ENCODE results near the gene CASKIN1. TPM values are rescaled to one million over a fixed set of nuclear protein-coding genes. Genes with fewer than 3 reads are reported as not detected.

CASKIN1 gene, protein sequence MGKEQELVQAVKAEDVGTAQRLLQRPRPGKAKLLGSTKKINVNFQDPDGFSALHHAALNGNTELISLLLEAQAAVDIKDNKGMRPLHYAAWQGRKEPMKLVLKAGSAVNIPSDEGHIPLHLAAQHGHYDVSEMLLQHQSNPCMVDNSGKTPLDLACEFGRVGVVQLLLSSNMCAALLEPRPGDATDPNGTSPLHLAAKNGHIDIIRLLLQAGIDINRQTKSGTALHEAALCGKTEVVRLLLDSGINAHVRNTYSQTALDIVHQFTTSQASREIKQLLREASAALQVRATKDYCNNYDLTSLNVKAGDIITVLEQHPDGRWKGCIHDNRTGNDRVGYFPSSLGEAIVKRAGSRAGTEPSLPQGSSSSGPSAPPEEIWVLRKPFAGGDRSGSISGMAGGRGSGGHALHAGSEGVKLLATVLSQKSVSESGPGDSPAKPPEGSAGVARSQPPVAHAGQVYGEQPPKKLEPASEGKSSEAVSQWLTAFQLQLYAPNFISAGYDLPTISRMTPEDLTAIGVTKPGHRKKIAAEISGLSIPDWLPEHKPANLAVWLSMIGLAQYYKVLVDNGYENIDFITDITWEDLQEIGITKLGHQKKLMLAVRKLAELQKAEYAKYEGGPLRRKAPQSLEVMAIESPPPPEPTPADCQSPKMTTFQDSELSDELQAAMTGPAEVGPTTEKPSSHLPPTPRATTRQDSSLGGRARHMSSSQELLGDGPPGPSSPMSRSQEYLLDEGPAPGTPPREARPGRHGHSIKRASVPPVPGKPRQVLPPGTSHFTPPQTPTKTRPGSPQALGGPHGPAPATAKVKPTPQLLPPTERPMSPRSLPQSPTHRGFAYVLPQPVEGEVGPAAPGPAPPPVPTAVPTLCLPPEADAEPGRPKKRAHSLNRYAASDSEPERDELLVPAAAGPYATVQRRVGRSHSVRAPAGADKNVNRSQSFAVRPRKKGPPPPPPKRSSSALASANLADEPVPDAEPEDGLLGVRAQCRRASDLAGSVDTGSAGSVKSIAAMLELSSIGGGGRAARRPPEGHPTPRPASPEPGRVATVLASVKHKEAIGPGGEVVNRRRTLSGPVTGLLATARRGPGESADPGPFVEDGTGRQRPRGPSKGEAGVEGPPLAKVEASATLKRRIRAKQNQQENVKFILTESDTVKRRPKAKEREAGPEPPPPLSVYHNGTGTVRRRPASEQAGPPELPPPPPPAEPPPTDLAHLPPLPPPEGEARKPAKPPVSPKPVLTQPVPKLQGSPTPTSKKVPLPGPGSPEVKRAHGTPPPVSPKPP (N-terminal part only)
- 0.01 to 0.45 TPM (median 0.04 TPM) in 3 replicates for polyA plus RNA-seq
- polyA plus RNA-seq (2011; ENCODE audit: low read depth), result 0.07 TPM
- polyA plus RNA-seq (2011; cell fraction: cytosol; rRNA removed), result 0.01 and 0.12 TPM in 2 replicates
- polyA plus RNA-seq (2011; cell fraction: nucleus; rRNA removed), result 0.08 and 0.27 TPM in 2 replicates
- 0.02 and 0.78 TPM in 2 replicates for polyA plus RNA-seq (2012; ENCODE audit: low replicate concordance)
- polyA minus RNA-seq, result 0.03 to 0.07 TPM in 2 of 3 replicates, not detected in the other
- not detected for polyA minus RNA-seq (2011; cell fraction: cytosol; rRNA and poly(A)+ RNA removed)
- polyA minus RNA-seq (2011; cell fraction: nucleus; rRNA and poly(A)+ RNA removed), result 0.11 TPM in 1 of 2 replicates, not detected in the other

DNA sequence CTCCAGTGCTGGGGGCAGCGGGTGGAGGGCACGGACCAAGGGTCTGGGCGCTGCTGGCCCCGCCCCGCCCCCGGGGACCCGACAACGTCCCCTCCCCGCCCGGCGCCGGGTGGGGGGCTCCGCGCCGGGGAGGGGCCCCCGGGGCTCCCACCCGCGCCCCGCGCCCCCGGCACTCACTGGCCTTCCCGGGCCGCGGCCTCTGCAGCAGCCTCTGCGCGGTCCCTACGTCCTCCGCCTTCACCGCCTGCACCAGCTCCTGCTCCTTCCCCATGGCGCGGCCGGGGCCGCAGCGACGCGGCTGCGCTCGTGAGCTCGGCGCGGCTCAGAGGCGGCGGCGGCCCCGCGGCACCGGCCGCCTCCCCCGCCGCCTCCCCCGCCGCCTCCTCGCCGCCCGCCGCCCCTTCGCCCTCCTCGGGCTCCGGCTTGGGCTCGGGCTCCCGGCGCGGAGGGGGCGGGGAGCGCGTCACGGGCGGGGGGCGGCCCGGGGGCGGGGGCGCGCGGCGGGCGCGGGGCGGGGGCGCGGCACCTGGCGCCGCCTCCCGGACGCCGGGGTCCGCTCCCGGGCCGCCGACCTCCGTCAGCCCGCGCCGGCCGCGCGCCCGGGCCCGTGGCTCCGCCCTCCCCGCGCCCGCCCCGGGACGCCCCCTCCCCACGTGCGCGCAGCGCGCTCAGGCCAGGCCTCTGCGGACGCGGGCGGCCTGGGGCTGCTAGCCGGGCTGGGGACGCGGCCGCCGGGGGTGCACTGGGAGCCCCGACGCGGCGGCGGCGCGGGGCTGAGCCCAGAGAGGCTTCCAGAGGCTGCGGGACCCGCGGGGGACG is at the start of gene CASKIN1:
CASKIN1 (minus strand) TSS at position 444 of the 819 bp plus-strand sequence; CDS start at position 271, 173 bp downstream.
- TF ChIP-seq, protein P1, sequence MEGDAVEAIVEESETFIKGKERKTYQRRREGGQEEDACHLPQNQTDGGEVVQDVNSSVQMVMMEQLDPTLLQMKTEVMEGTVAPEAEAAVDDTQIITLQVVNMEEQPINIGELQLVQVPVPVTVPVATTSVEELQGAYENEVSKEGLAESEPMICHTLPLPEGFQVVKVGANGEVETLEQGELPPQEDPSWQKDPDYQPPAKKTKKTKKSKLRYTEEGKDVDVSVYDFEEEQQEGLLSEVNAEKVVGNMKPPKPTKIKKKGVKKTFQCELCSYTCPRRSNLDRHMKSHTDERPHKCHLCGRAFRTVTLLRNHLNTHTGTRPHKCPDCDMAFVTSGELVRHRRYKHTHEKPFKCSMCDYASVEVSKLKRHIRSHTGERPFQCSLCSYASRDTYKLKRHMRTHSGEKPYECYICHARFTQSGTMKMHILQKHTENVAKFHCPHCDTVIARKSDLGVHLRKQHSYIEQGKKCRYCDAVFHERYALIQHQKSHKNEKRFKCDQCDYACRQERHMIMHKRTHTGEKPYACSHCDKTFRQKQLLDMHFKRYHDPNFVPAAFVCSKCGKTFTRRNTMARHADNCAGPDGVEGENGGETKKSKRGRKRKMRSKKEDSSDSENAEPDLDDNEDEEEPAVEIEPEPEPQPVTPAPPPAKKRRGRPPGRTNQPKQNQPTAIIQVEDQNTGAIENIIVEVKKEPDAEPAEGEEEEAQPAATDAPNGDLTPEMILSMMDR (optimal IDR thresholded peaks at IDR 0.05 in 1 of 3, IDR thresholded peaks at IDR 0.05 in 1 of 3, conservative IDR thresholded peaks at IDR 0.05 in 1 of 3; ENCODE audit: extremely low read depth in 1 of 3, insufficient read depth in 2 of 3, low read length in 3 of 3), result no peak
- no peak for TF ChIP-seq EZH2 (IDR thresholded peaks at IDR 0.05; ENCODE audit: low read length)
- H4K20me1 ChIP-seq (ENCODE audit: control insufficient read depth, extremely low read depth, insufficient read depth, low read length), result no peaks in the 10 kb centered on the region
- peaks cover 18% of the 10 kb centered on the region for H3K4me1 ChIP-seq (ENCODE audit: control insufficient read depth, extremely low read depth, insufficient read depth, low read length)
- dilution Hi-C loops (cut with MboI; ENCODE audit: extremely low pct_ligation_motif_present, low sequenced_read_pairs), result no loop called here
- H3K9me1 ChIP-seq (ENCODE audit: control insufficient read depth, extremely low read depth, insufficient read depth, low read length), result no peaks in the 10 kb centered on the region
- no peak within 1 kb of the TSS for H3K27ac ChIP-seq (ENCODE audit: control insufficient read depth, insufficient read depth, low read length)
- H3K36me3 ChIP-seq (ENCODE audit: control insufficient read depth in 2 of 2, extremely low read depth in 1 of 2, insufficient read depth in 2 of 2, low read length in 2 of 2), result no peaks in the 10 kb centered on the region
- no peaks in the 10 kb centered on the region for H3K9me3 ChIP-seq (ENCODE audit: control insufficient read depth, low read depth, low read length)
- FAIRE-seq (no peak), DNase-seq (ENCODE audit: low read depth, low spot score) (no peak)
- H3K27me3 ChIP-seq (ENCODE audit: control insufficient read depth, extremely low read depth, insufficient read depth, low read length), result peaks cover 36% of the 10 kb centered on the region
- no peak within 1 kb of the TSS for H3K4me2 ChIP-seq (ENCODE audit: control insufficient read depth, extremely low read depth, insufficient read depth, low read depth, low read length)
- H3K79me2 ChIP-seq (ENCODE audit: control insufficient read depth, insufficient read depth, low read length), result no peaks in the 10 kb centered on the region
- H2AFZ ChIP-seq (ENCODE audit: control insufficient read depth, low read length), result no peak within 1 kb of the TSS
- H3K4me3 ChIP-seq (ENCODE audit: control insufficient read depth in 2 of 3, extremely low read depth in 1 of 3, insufficient read depth in 2 of 3, low read depth in 1 of 3, low read length in 3 of 3), result peak within 1 kb of the TSS in 1 of 3 experiments; percentile 8
- no peak within 1 kb of the TSS for H3K9ac ChIP-seq (ENCODE audit: control insufficient read depth, extremely low read depth, insufficient read depth, low read length)

All from keratinocyte (primary cell).